ENCODE results near the gene PHF11.

PHF11 gene

DNA sequence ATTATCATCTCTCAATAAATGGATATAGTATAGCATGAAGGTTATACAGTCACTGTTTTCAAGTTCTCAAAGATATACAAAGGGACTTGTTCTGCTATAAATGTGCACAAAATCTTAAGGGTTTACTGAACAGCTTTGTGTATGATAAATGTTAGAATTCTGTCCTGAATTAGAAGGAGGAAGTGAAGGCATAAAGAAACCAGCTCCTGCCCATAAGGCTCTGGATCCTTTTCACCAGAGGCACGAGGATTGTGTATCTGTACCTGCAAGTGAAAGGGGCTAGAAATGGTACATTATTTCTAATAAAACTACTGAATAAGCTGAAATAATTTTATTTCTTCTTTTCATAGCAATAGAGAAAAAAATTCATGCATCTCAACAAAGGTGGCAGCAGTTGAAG lies 32.4 kb downstream of the PHF11 start:
- POLR2A ChIA-PET (ENCODE audit: low non-redundant PET) = no interaction called here

DNA sequence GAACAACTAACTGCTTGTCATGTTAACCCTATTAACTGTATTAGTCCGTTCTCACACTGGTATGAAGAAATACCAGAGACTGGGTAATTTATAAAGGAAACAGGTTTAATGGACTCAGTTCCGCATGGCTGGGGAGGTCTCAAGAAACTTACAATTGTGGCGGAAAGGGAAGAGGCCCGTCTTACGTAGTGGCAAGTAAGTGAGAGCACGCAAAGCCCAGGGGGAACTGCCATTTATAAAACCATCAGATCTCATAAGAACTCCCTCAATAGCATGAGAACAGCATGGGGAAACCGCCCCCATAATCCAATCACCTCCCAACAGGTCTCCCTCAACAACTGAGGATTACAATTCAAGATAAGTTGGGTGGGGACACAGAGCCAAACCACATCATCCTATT lies 34.7 kb downstream of the PHF11 start:
- ChIA-PET CTCF (no interaction called here), POLR2A (ENCODE audit: low non-redundant PET) (no interaction called here)
- no peak for DNase-seq (ENCODE audit: low spot score)

More for the DNA sequence above, 32.4 kb downstream of the PHF11 start:
- TF ChIP-seq, protein P1, sequence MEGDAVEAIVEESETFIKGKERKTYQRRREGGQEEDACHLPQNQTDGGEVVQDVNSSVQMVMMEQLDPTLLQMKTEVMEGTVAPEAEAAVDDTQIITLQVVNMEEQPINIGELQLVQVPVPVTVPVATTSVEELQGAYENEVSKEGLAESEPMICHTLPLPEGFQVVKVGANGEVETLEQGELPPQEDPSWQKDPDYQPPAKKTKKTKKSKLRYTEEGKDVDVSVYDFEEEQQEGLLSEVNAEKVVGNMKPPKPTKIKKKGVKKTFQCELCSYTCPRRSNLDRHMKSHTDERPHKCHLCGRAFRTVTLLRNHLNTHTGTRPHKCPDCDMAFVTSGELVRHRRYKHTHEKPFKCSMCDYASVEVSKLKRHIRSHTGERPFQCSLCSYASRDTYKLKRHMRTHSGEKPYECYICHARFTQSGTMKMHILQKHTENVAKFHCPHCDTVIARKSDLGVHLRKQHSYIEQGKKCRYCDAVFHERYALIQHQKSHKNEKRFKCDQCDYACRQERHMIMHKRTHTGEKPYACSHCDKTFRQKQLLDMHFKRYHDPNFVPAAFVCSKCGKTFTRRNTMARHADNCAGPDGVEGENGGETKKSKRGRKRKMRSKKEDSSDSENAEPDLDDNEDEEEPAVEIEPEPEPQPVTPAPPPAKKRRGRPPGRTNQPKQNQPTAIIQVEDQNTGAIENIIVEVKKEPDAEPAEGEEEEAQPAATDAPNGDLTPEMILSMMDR (conservative IDR thresholded peaks at IDR 0.05; ENCODE audit: low read depth) = no peak
- CTCF ChIA-PET = no interaction called here
- no peak for DNase-seq (ENCODE audit: low spot score)
- H3K27ac ChIP-seq = no peak overlapping the region

DNA sequence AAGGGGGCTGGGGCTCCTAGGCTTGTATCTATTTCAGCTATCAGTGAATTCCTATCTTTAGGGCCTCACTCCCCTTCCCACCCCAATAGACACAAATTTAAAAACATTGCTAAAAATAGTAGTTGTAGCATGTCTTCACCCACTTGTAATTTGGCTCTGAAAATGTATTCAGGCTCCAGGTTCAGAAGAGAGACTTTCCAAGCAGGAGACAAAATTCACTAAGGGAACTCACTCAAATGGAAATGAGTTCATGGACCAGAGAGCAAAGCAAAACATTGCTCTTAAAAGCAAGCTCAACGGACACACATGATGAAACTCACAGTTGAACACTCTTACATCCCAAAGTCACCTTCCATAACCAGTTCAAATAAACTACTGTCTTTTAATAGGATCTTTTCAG lies 36.8 kb downstream of the PHF11 start:
- POLR2A ChIA-PET (ENCODE audit: low non-redundant PET) = no interaction called here
- CTCF ChIA-PET = no interaction called here
- no peak for DNase-seq (ENCODE audit: low spot score)
- H3K27ac ChIP-seq = no peak overlapping the region
- TF ChIP-seq, protein P1 (conservative IDR thresholded peaks at IDR 0.05; ENCODE audit: low read depth) = no peak

More for the DNA sequence above, 34.7 kb downstream of the PHF11 start:
- H3K27ac ChIP-seq = no peak overlapping the region
- TF ChIP-seq, protein P1 (conservative IDR thresholded peaks at IDR 0.05; ENCODE audit: low read depth) = no peak

DNA sequence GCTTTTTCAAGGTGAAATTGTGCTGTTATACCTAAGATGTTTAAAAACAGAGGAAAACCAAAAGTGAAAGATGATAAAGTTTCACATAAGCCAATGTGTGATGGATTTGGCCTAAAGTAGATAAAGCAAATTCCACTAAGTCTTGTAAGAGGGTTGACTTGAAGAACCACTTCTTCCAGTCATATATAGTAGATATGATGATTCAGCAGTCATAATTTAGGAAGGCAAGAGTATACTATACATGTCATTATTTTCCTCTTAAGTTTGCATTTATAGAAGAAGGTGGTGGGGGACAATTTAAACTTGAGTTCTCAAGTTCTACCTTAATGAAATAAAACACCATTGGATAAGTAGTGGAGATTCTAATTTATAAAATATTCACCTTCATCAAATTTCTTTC lies 37.3 kb downstream of the PHF11 start:
- no peak overlapping the region for H3K27ac ChIP-seq
- TF ChIP-seq, protein P1 (conservative IDR thresholded peaks at IDR 0.05; ENCODE audit: low read depth) = no peak
- POLR2A ChIA-PET (ENCODE audit: low non-redundant PET) = no interaction called here
- DNase-seq (ENCODE audit: low spot score) = no peak
- CTCF ChIA-PET = no interaction called here

DNA sequence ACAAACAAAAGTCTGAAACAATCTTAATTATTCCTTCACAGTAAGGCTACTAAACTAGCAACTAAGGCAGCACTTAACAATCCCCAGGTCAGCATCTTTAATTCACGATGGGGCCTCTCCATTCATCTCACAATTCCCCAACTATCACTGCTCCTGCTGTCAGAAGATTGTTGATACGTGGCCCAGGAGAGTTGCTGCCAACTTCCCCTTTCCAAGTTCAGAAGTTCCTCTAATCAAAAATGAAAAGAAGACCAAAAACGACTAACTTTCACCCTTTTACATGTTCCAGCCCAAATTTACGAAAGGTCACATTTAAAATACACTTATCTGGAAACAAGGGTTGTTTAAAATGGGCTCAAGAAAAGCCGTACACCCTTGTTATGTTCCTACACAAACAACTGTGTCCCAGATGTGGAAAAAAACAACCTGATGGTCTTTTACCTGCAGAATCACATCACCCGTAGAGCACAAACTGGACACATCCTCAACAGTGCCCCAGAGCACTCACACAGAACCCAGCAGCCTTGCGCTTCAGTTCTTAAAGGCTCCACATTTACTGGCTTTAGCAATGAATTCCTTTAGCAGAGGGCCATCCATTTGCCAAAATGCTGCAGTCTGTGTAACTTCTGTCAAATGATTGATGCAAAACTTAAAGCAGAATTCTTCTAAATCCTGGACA lies 38.0 kb downstream of the PHF11 start:
- POLR2A ChIA-PET (ENCODE audit: low non-redundant PET) = no interaction called here
- no peak overlapping the region for H3K27ac ChIP-seq
- no peak for DNase-seq (ENCODE audit: low spot score)
- TF ChIP-seq, protein P1 (conservative IDR thresholded peaks at IDR 0.05; ENCODE audit: low read depth) = no peak
- CTCF ChIA-PET = no interaction called here

DNA sequence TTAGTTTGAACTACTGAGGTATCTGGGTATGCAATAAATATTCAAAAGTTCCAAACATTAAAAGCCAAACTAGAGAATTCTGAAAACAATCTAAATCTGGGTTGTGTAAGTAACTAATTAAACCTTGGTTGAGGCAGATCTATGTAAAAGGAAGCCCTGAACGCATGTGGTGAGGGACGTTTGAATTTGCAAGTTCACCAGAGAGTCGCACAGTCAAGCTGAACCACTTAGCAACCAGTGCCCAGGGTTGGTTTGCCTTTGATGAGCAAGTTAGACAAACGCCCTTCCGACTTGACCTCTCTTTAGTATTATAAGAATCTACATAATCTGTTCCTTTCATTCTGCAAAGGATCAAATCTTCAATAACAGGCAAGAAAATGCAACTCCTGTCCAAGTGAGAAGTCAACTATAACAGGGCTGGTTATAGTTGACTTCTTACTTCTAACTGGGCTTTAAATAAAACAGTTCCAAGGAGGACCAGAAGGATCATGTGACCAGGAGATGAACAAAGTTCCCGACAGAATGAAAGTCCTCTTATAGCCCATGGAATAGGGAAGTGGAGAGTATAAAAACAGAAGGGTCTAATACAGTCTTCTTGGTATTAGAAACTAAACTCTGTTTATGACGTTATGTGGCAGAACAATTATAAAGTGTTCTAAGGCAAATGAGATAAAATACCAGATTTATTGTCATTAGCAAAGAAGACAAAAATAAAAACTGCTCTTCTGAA lies 40.6 kb downstream of the PHF11 start:
- CTCF ChIA-PET = no interaction called here
- DNase-seq (ENCODE audit: low spot score) = no peak
- TF ChIP-seq, protein P1 (conservative IDR thresholded peaks at IDR 0.05; ENCODE audit: low read depth) = no peak

More for the DNA sequence above, 40.6 kb downstream of the PHF11 start:
- POLR2A ChIA-PET (ENCODE audit: low non-redundant PET) = no interaction called here
- H3K27ac ChIP-seq = no peak overlapping the region
